ENCODE measurements around the gene YIPF1.

The YIPF1 gene

DNA sequence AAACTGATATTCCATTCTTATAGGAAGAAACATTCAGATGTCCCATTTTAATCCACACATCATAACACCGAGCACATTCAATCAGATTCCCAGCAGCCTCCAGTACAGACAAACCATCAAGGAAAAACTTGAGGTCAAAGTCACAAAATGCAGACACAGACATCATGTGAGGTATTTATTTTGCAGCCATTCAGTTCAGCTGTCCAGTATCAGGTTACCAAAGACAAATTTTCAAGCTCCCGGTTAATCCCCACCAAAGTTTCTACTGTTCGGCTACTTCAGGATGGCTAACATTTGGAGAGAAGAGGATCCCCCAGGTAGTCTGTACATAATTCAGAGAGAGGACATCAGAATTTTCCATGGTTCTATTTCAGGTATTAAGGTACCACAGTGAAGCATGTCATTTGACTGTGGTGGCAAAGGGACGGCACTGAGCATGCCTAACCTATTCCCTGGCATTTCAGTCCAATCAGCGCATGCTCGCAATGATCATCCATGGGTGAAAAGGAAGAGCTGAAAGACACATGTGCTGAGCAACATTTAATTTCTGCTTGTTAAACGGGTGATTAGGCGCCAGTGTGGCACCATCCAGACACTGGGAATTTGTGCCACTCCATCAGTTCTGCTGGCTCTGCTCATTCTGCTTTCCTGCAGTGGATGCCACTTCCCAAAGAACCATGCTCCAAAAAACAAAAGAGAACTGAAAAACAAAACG is 37.9 kb downstream of the YIPF1 start:
- no peak overlapping the region for H3K27ac Mint-ChIP-seq (ENCODE audit: low read depth)
- H3K36me3 Mint-ChIP-seq (ENCODE audit: insufficient read depth) = peaks cover 22% of the 10 kb centered on the region
- H3K27me3 Mint-ChIP-seq = no peaks in the 10 kb centered on the region
- no peak overlapping the region for H3K4me3 Mint-ChIP-seq
- no peaks in the 10 kb centered on the region for H3K4me1 Mint-ChIP-seq
- ATAC-seq (replicated peaks; ENCODE audit: extremely low read depth, poor library complexity, severe bottlenecking) (no peak), DNase-seq (ENCODE audit: low spot score in 2 of 2) (no peak)
- no peaks in the 10 kb centered on the region for H3K9me3 Mint-ChIP-seq

DNA sequence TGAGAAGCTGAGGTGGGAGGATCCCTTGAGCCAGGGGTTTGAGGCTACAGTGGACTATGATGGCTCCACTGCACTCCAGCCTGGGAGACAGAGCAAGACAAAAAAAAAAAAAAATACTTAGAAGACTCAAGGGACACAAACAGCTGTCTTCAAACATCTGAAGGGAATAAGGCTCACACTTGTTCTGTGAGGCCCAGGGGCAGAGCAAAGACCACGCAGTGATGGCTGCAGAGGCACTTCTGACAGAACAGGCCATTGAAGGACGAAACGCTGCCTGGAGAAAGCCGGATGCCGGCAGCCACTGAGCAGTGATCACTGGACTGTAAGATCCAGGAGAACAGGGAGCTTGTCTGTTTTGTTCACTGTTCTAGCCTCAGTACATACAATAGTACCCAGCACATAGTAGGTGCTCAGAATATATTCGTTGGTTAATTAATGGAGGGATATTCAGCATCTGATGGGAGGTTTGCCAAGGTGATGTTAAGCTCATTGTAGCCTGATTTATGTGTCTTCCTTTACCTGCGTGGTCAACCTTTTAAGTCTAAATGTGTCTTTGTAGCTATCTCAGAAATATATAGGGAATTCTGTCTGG is 39.4 kb downstream of the YIPF1 start:
- Mint-ChIP-seq H3K4me1 (no peaks in the 10 kb centered on the region), H3K36me3 (ENCODE audit: insufficient read depth) (peaks cover 19% of the 10 kb centered on the region), H3K9me3 (no peaks in the 10 kb centered on the region), H3K27ac (ENCODE audit: low read depth) (no peak overlapping the region), H3K27me3 (no peaks in the 10 kb centered on the region), H3K4me3 (no peak overlapping the region)
- ATAC-seq (replicated peaks; ENCODE audit: extremely low read depth, poor library complexity, severe bottlenecking) (no peak), DNase-seq (ENCODE audit: low spot score in 2 of 2) (no peak)

DNA sequence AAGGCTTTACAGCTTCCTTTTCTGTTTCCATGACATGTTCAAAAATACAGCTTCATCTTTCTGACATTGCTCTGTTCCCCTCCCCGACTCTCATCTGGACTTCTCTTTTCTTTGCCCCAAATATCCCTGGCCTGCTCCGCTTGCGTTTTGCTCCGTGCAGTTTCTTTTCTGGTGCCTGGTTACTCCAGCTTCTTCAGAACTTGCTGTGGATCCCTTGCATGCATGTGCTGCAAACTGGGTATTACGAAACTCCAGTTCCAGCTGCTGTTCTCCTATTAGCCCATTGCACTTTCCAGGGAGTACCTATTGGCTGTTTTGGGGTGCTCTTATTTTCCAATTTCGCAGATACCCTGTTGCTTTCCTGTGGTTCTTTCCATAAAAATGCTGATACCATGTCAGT is 41.6 kb downstream of the YIPF1 start:
- H3K36me3 Mint-ChIP-seq (ENCODE audit: insufficient read depth) = peaks cover 10% of the 10 kb centered on the region
- no peak for DNase-seq (ENCODE audit: low spot score in 2 of 2)
- no peak overlapping the region for H3K4me3 Mint-ChIP-seq
- H3K9me3 Mint-ChIP-seq = no peaks in the 10 kb centered on the region
- ATAC-seq (replicated peaks; ENCODE audit: extremely low read depth, poor library complexity, severe bottlenecking) = no peak
- no peak overlapping the region for H3K27ac Mint-ChIP-seq (ENCODE audit: low read depth)
- no peaks in the 10 kb centered on the region for H3K4me1 Mint-ChIP-seq
- no peaks in the 10 kb centered on the region for H3K27me3 Mint-ChIP-seq

DNA sequence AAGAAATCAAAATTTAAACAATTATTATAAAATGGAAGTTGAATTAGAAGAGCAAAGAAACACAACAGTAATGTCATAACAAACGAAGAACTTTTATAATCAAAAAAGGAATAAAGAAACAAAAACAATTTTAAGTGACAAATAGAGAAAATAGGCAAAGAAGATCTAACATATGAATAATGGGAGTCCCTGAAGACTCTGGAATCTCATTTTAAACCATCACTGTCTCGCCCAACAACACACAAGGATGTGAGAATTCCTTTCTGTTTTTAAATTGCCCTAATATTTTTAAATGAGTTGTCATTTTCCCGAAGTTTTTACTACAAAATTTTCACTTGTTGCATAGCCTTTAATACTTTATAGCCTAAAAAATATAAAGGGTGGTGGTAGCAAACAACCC is 47.2 kb downstream of the YIPF1 start:
- Mint-ChIP-seq H3K27ac (ENCODE audit: low read depth) (no peak overlapping the region), H3K4me1 (peaks cover 13% of the 10 kb centered on the region), H3K9me3 (no peaks in the 10 kb centered on the region), H3K36me3 (ENCODE audit: insufficient read depth) (peaks cover 11% of the 10 kb centered on the region), H3K4me3 (no peak overlapping the region), H3K27me3 (no peaks in the 10 kb centered on the region)
- no peak for DNase-seq (ENCODE audit: low spot score in 2 of 2)
- ATAC-seq (replicated peaks; ENCODE audit: extremely low read depth, poor library complexity, severe bottlenecking) = no peak

DNA sequence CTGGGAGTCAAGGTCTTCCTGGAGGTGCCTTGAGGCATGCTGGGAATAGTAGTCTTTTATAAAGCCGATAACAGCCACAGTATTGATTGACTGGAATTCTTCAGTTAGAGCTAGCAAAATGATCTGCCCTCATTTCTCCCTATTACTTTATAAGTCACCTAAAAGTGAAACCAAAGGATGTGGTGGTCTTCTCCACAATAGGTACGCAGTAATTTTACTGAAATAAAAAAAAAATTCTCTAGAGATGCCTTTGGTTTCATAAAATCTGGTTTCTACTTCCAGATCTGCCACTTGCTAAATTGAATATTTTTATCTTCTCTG is 51.0 kb downstream of the YIPF1 start:
- H3K36me3 Mint-ChIP-seq (ENCODE audit: insufficient read depth) = peaks cover 11% of the 10 kb centered on the region
- no peak for ATAC-seq (replicated peaks; ENCODE audit: extremely low read depth, poor library complexity, severe bottlenecking)
- peaks cover 32% of the 10 kb centered on the region for H3K4me1 Mint-ChIP-seq
- DNase-seq (ENCODE audit: low spot score in 2 of 2) = no peak
- peak overlapping the region; percentile 94 for H3K27ac Mint-ChIP-seq (ENCODE audit: low read depth)
- no peaks in the 10 kb centered on the region for H3K9me3 Mint-ChIP-seq
- H3K27me3 Mint-ChIP-seq = no peaks in the 10 kb centered on the region
- peak overlapping the region; percentile 97 for H3K4me3 Mint-ChIP-seq

DNA sequence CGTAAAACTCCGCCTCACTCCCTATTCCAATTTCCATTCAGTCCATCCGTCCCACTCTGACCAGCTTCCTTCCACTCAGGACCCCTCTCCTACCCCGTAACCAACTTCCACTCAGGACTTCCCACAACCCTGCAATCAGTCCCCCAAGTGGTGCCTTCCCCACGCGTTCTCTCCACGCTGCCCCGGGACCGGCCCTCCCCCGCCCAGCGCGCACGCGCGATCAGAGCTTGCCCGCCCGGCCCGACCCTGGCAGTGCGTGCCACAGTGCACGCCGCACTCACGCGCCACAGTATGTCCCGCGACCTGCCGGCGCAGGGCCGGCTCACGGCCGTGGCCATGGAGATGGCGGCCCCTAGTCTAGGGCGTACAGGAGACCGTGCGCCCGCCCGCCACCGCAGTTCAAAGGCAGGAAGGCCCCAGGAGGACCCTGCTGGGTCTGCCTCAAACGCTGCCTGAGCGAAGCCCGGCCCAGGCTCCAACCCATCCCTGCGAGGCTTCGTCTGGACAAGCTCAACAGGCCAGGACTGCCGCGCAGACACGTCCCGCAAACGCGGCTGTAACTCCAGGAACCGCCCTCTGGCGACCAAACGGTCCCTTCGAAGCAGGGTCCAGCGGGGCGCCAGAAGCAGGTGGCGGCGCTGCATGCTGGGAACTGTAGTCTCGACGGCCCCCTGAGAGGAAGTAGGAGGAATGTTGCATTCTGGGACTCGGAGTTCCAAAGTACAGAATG is 51.5 kb downstream of the YIPF1 start, which contains the start of gene NDC1:
TSS of gene NDC1 (minus strand) at position 373 of the 730 bp plus-strand sequence. CDS start at position 338, 35 bp downstream.
- H3K27me3 Mint-ChIP-seq = no peaks in the 10 kb centered on the region
- H3K4me3 Mint-ChIP-seq = peak within 1 kb of the TSS; percentile 97
- peak; percentile 91 for ATAC-seq (replicated peaks; ENCODE audit: extremely low read depth, poor library complexity, severe bottlenecking)
- peak; percentile 82 to 84 for DNase-seq (ENCODE audit: low spot score in 2 of 2)
- H3K4me1 Mint-ChIP-seq = peaks cover 32% of the 10 kb centered on the region
- H3K9me3 Mint-ChIP-seq = no peaks in the 10 kb centered on the region
- peak within 1 kb of the TSS; percentile 94 for H3K27ac Mint-ChIP-seq (ENCODE audit: low read depth)
- peaks cover 11% of the 10 kb centered on the region for H3K36me3 Mint-ChIP-seq (ENCODE audit: insufficient read depth)

DNA sequence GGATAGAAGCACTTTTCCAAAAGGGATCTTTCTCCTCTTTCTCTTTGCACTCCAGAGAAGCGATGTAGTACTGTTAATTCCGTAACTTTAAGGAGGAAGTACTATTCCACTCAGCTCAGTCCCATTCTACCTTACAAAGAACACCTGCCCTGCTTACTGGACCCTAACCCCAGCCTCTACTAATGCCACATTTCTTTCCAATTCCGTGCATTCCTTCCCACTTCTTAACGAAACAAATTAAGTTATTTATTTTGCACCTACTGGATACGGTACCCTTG is 52.0 kb downstream of the YIPF1 start:
- H3K4me3 Mint-ChIP-seq = peak overlapping the region; percentile 97
- ATAC-seq (replicated peaks; ENCODE audit: extremely low read depth, poor library complexity, severe bottlenecking) (no peak), DNase-seq (ENCODE audit: low spot score in 2 of 2) (no peak)
- H3K9me3 Mint-ChIP-seq = no peaks in the 10 kb centered on the region
- peaks cover 32% of the 10 kb centered on the region for H3K4me1 Mint-ChIP-seq
- no peaks in the 10 kb centered on the region for H3K27me3 Mint-ChIP-seq
- peak overlapping the region; percentile 94 for H3K27ac Mint-ChIP-seq (ENCODE audit: low read depth)
- H3K36me3 Mint-ChIP-seq (ENCODE audit: insufficient read depth) = peaks cover 11% of the 10 kb centered on the region

DNA sequence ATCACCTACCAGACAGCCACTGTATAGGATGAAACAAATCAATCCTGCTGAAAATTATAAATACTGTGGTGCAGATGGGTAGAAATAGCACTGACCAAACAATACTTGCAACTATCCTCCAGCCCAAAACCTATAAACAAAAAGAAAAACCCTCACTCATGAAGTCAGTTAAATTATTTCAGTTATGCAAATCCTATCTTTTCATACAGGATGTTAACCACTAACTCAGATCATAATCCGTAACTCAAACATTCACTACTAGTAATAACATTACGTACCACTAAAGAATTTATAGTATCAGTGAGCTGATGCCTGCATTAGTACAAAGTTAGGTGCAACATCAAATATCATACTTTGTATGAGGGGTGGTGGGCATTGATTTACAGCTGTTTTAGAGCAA is 54.1 kb downstream of the YIPF1 start:
- Mint-ChIP-seq H3K9me3 (no peaks in the 10 kb centered on the region), H3K36me3 (ENCODE audit: insufficient read depth) (peaks cover 12% of the 10 kb centered on the region)

DNA sequence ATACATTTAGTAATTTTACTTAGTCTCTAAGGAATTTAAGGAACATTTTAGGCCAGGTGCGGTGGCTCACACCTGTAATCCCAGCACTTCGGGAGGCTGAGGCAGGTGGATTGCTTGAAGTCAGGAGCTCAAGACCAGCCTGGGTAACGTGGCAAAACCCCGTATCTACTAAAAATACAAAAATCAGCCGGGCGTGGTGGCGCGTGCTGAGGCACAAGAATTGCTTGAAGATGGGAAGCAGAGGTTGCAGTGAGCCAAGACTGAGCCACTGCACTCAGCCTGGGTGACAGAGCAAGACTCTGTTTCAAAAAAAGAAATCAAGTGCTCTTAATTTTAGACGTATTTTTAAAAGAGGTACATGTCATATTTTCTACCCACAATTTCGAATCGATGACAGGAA is 54.8 kb downstream of the YIPF1 start:
- Mint-ChIP-seq H3K27me3 (no peaks in the 10 kb centered on the region), H3K9me3 (no peaks in the 10 kb centered on the region), H3K4me1 (peaks cover 38% of the 10 kb centered on the region), H3K36me3 (ENCODE audit: insufficient read depth) (peaks cover 12% of the 10 kb centered on the region), H3K27ac (ENCODE audit: low read depth) (no peak overlapping the region), H3K4me3 (no peak overlapping the region)
- ATAC-seq (replicated peaks; ENCODE audit: extremely low read depth, poor library complexity, severe bottlenecking) (no peak), DNase-seq (ENCODE audit: low spot score in 2 of 2) (no peak)

More for the DNA sequence above, 54.1 kb downstream of the YIPF1 start:
- Mint-ChIP-seq H3K4me1 (peaks cover 38% of the 10 kb centered on the region), H3K27ac (ENCODE audit: low read depth) (no peak overlapping the region), H3K27me3 (no peaks in the 10 kb centered on the region), H3K4me3 (peak overlapping the region; percentile 39)
- ATAC-seq (replicated peaks; ENCODE audit: extremely low read depth, poor library complexity, severe bottlenecking) = no peak
- DNase-seq (ENCODE audit: low spot score in 2 of 2) = no peak

DNA sequence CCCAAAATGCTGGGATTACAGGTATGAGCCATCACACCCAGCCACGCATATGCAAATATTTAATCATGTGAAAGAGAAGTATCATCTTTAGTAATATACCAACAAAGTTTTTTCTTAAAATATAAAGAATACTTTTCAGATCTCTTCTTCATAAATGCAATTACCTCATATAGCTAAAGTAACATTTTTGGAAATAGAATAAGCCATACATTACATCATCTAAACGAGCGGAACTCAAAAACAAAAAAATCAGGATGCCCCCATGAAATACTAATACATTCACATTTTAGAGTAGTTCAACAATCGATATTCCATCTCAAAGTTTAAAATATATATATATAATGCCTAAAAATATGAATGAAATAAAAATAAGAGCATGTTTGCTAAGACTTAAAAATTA is 56.2 kb downstream of the YIPF1 start:
- ATAC-seq (replicated peaks; ENCODE audit: extremely low read depth, poor library complexity, severe bottlenecking) (no peak), DNase-seq (ENCODE audit: low spot score in 2 of 2) (no peak)
- H3K36me3 Mint-ChIP-seq (ENCODE audit: insufficient read depth) = peaks cover 15% of the 10 kb centered on the region
- H3K27me3 Mint-ChIP-seq = no peaks in the 10 kb centered on the region
- no peaks in the 10 kb centered on the region for H3K9me3 Mint-ChIP-seq
- H3K4me3 Mint-ChIP-seq = no peak overlapping the region
- peaks cover 33% of the 10 kb centered on the region for H3K4me1 Mint-ChIP-seq
- H3K27ac Mint-ChIP-seq (ENCODE audit: low read depth) = no peak overlapping the region

DNA sequence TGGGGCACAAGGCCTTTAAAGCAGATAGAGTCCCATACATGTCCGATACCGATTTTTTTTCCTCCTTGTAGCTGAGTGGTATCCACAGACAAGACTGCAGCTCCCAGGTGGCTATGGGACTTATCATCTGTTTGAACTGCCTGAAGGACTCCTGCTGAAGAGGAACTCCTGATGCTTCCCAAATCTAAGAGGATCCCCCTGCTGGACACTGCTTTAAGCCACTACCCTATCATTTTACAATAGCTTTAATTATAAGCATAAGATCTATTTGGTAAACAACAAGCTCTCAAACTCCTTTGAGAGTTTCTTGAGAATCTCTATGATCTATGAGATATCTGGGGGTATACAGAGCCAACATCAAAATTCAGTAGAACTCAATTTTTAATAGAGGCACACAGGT is 63.2 kb downstream of the YIPF1 start:
- Mint-ChIP-seq H3K27ac (ENCODE audit: low read depth) (no peak overlapping the region), H3K4me1 (no peaks in the 10 kb centered on the region), H3K9me3 (no peaks in the 10 kb centered on the region), H3K36me3 (ENCODE audit: insufficient read depth) (peaks cover 28% of the 10 kb centered on the region), H3K4me3 (no peak overlapping the region), H3K27me3 (no peaks in the 10 kb centered on the region)
- ATAC-seq (replicated peaks; ENCODE audit: extremely low read depth, poor library complexity, severe bottlenecking) = no peak
- DNase-seq (ENCODE audit: low spot score in 2 of 2) = no peak

DNA sequence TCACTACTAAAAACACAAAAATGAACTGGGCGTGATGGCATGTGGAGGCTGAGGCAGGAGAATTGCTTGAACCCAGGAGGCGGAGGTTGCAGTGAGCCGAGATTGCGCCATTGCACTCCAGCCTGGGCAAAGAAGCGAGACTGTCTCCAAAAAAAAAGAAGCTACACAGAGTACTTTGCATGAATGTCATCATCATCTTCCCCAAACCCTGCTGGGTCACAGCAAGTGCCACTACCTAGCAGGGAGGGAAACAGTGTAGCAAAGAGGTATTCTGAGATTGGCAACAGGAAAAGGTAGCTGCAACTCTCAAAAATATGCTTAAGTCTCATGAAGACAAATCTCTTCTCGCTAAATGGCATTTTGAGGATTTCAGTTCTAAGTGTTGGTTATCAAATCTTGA is 64.3 kb downstream of the YIPF1 start:
- H3K27me3 Mint-ChIP-seq = no peaks in the 10 kb centered on the region
- H3K9me3 Mint-ChIP-seq = no peaks in the 10 kb centered on the region
- no peaks in the 10 kb centered on the region for H3K4me1 Mint-ChIP-seq
- DNase-seq (ENCODE audit: low spot score in 2 of 2) = no peak
- peaks cover 28% of the 10 kb centered on the region for H3K36me3 Mint-ChIP-seq (ENCODE audit: insufficient read depth)
- no peak overlapping the region for H3K27ac Mint-ChIP-seq (ENCODE audit: low read depth)
- no peak for ATAC-seq (replicated peaks; ENCODE audit: extremely low read depth, poor library complexity, severe bottlenecking)
- no peak overlapping the region for H3K4me3 Mint-ChIP-seq

DNA sequence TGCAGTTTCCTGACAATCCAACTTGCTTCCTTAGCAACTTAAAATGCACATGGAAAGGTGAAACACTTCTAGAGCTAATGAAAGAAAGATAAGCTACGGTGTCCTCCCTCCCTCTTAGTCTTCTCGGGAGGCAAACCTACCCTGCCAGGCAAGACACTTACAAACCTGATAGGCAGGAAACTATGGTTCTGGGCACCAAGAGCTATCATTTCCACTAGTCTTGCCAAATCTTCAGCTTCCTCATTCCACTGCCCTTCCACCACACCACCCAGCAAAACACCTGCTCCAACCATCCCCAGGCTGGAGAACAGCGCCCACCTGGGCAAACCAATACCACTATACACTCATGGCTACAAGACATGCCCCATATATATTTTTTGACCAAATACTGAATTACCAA is 66.7 kb downstream of the YIPF1 start:
- Mint-ChIP-seq H3K27me3 (no peaks in the 10 kb centered on the region), H3K4me1 (peaks cover 5% of the 10 kb centered on the region), H3K27ac (ENCODE audit: low read depth) (no peak overlapping the region), H3K4me3 (no peak overlapping the region), H3K36me3 (ENCODE audit: insufficient read depth) (peaks cover 30% of the 10 kb centered on the region), H3K9me3 (no peaks in the 10 kb centered on the region)
- no peak for DNase-seq (ENCODE audit: low spot score in 2 of 2)
- no peak for ATAC-seq (replicated peaks; ENCODE audit: extremely low read depth, poor library complexity, severe bottlenecking)

All from central memory CD8-positive, alpha-beta T cell (primary cell).